IMR-90 (cell line): ENCODE data around the gene ATXN1. TPM values are rescaled to one million over a fixed set of nuclear protein-coding genes. Genes with fewer than 3 reads are reported as not detected.

Source experiments
- ATAC-seq: fragments of 200-7000 bp; cut with Tn5 transposase; 2 replicates; pipeline ENCODE4 v1.9.1; 2020; ENCODE audit warnings: low read depth, mild to moderate bottlenecking, moderate library complexity
- BruUV-seq: library from RNA; stranded (reverse); fragments of 400-500 nt; replicated peaks from 2 replicates; lab custom pipeline; 2021; lab: Mats Ljungman, UMichigan
- CTCF ChIA-PET: fragments of 300-600 bp; formaldehyde crosslinking; extraction: SDS; loops from one replicate; lab custom pipeline; 2021; ENCODE audit warnings: antibody characterized with exemption; lab: Yijun Ruan, JAX
- POLR2A ChIA-PET: fragments of 300-600 bp; sonication (Branson Sonifier 250); formaldehyde crosslinking; loops from one replicate; lab custom pipeline; 2022; ENCODE audit warnings: antibody characterized with exemption; ENCODE audit not compliant: unreplicated experiment; lab: Charles Lee
- DNase-seq: peaks from one replicate; pipeline ENCODE4 v3.0.0; 2013
- H2AFZ ChIP-seq: replicated peaks from 2 replicates; pipeline ENCODE3; 2013; ENCODE audit warnings: low read length, mild to moderate bottlenecking; ENCODE audit not compliant: poor library complexity
- H2AK5ac ChIP-seq: 2 replicates; pipeline ENCODE4 v1.6.1; 2013; ENCODE audit warnings: low read depth, low read length, inconsistent platforms
- H2AK9ac ChIP-seq: replicated peaks from 2 replicates; pipeline ENCODE3; 2013; ENCODE audit warnings: mild to moderate bottlenecking, low read depth, low read length, moderate library complexity; ENCODE audit not compliant: poor library complexity
- H2BK120ac ChIP-seq: 2 replicates; pipeline ENCODE4 v1.6.1; 2013; ENCODE audit warnings: low read depth, low read length, inconsistent platforms
- H2BK15ac ChIP-seq: 3 replicates; pipeline ENCODE4 v1.6.1; 2013; ENCODE audit warnings: low read depth, low read length, inconsistent platforms
- H2BK20ac ChIP-seq: 2 replicates; pipeline ENCODE4 v1.6.1; 2013; ENCODE audit warnings: low read depth, mild to moderate bottlenecking, inconsistent platforms, low read length, moderate library complexity
- H2BK5ac ChIP-seq: 2 replicates; pipeline ENCODE4 v1.6.1; 2013; ENCODE audit warnings: mild to moderate bottlenecking, low read depth, low read length, inconsistent platforms; ENCODE audit not compliant: poor library complexity, severe bottlenecking
- H3K14ac ChIP-seq: replicated peaks from 2 replicates; pipeline ENCODE4 v1.6.1; 2013; ENCODE audit warnings: low read depth, low read length, inconsistent platforms
- H3K18ac ChIP-seq: 2 replicates; pipeline ENCODE4 v1.6.1; 2013; ENCODE audit warnings: low read depth, low read length, control low read depth
- H3K23ac ChIP-seq: 2 replicates; pipeline ENCODE4 v1.6.1; 2013; ENCODE audit warnings: low read depth, low read length, inconsistent platforms
- H3K27ac ChIP-seq: 2 replicates; pipeline ENCODE4 v1.5.1; 2013; ENCODE audit warnings: mild to moderate bottlenecking, control low read depth, low read length; ENCODE audit not compliant: insufficient read depth
- H3K27me3 ChIP-seq: 2 replicates; pipeline ENCODE4 v1.6.1; 2013; ENCODE audit warnings: low read length; ENCODE audit not compliant: control insufficient read depth, insufficient read depth
- H3K36me3 ChIP-seq: 2 replicates; pipeline ENCODE4 v1.6.1; 2013; ENCODE audit warnings: low read length, mixed read lengths; ENCODE audit not compliant: control insufficient read depth, insufficient read depth
- H3K4ac ChIP-seq: 2 replicates; pipeline ENCODE4 v1.6.1; 2013; ENCODE audit warnings: low read depth, low read length, inconsistent platforms
- H3K4me1 ChIP-seq: 2 replicates; pipeline ENCODE4 v1.6.1; 2013; ENCODE audit warnings: low read length, mixed read lengths; ENCODE audit not compliant: control insufficient read depth, insufficient read depth
- H3K4me2 ChIP-seq: 2 replicates; pipeline ENCODE4 v1.6.1; 2013; ENCODE audit warnings: low read depth, mild to moderate bottlenecking, control low read depth, low read length, moderate library complexity
- H3K4me3 ChIP-seq: 2 replicates; pipeline ENCODE4 v1.5.1; 2013; ENCODE audit warnings: low read depth, mild to moderate bottlenecking, control low read depth, low read length, moderate library complexity; ENCODE audit not compliant: insufficient read depth
- H3K56ac ChIP-seq: 2 replicates; pipeline ENCODE4 v1.6.1; 2013; ENCODE audit warnings: low read length, inconsistent platforms; ENCODE audit not compliant: insufficient read depth; ENCODE audit errors: extremely low read depth
- H3K79me1 ChIP-seq, 2 experiments: 2 replicates each; pipeline ENCODE4 v1.6.1; 2013; ENCODE audit warnings: low read length in 2 of 2, inconsistent platforms in 1 of 2, low read depth in 1 of 2
- H3K9ac ChIP-seq: 2 replicates; pipeline ENCODE4 v1.6.1; 2013; ENCODE audit warnings: low read depth, low read length, control low read depth
- H3K9me1 ChIP-seq: 2 replicates; pipeline ENCODE4 v1.6.1; 2013; ENCODE audit warnings: low read length, inconsistent platforms; ENCODE audit not compliant: insufficient read depth
- H3K9me3 ChIP-seq: 2 replicates; pipeline ENCODE4 v1.6.1; 2013; ENCODE audit warnings: low read length; ENCODE audit not compliant: control insufficient read depth, insufficient read depth
- H4K20me1 ChIP-seq: 2 replicates; pipeline ENCODE4 v1.6.1; 2013; ENCODE audit warnings: low read length, inconsistent platforms; ENCODE audit not compliant: insufficient read depth
- H4K5ac ChIP-seq: 2 replicates; pipeline ENCODE4 v1.6.1; 2013; ENCODE audit warnings: mild to moderate bottlenecking, low read depth, low read length, control low read depth
- H4K8ac ChIP-seq, 2 experiments: 2 replicates each; pipeline ENCODE4 v1.6.1; 2013; ENCODE audit warnings: low read depth in 2 of 2, low read length in 2 of 2, control low read depth in 1 of 2, inconsistent platforms in 1 of 2
- H4K91ac ChIP-seq: 2 replicates; pipeline ENCODE4 v1.6.1; 2013; ENCODE audit warnings: low read depth, low read length, inconsistent platforms; ENCODE audit not compliant: insufficient read depth
- BHLHE40 ChIP-seq: fragments of 150-350 bp; IDR thresholded peaks from 2 replicates; pipeline ENCODE4 v1.6.1; 2016; ENCODE audit warnings: mild to moderate bottlenecking, low read depth, low read length
- CEBPB ChIP-seq: IDR thresholded peaks from 2 replicates; pipeline ENCODE4 v1.6.1; 2012; ENCODE audit warnings: low read depth, low read length, improper control_type of control experiment
- CHD1 ChIP-seq: IDR thresholded peaks from 2 replicates; pipeline ENCODE4 v1.6.1; 2012; ENCODE audit warnings: low read depth, low read length, improper control_type of control experiment
- FOS ChIP-seq: fragments of 150-350 bp; IDR thresholded peaks from 2 replicates; pipeline ENCODE4 v1.6.1; 2016; ENCODE audit warnings: low read depth, low read length
- MAFK ChIP-seq: IDR thresholded peaks from 2 replicates; pipeline ENCODE4 v1.6.1; 2012; ENCODE audit warnings: low read depth, low read length, improper control_type of control experiment
- MAZ ChIP-seq: IDR thresholded peaks from 2 replicates; pipeline ENCODE4 v1.6.1; 2012; ENCODE audit warnings: low read depth, mild to moderate bottlenecking, low read length, improper control_type of control experiment, moderate library complexity, borderline replicate concordance
- MXI1 ChIP-seq: IDR thresholded peaks from 2 replicates; pipeline ENCODE4 v1.6.1; 2012; ENCODE audit warnings: low read depth, mild to moderate bottlenecking, low read length, moderate library complexity, borderline replicate concordance
- NFE2L2 ChIP-seq: fragments of 150-350 bp; IDR thresholded peaks from 2 replicates; pipeline ENCODE4 v1.6.1; 2016; ENCODE audit warnings: low read depth, mild to moderate bottlenecking, low read length
- POLR2A ChIP-seq: IDR thresholded peaks from 2 replicates; pipeline ENCODE4 v1.6.1; 2012; ENCODE audit warnings: mild to moderate bottlenecking, low read depth, low read length
- RAD21 ChIP-seq: IDR thresholded peaks from 2 replicates; pipeline ENCODE4 v1.6.1; 2012; ENCODE audit warnings: low read length, improper control_type of control experiment
- RCOR1 ChIP-seq: IDR thresholded peaks from 2 replicates; pipeline ENCODE4 v1.6.1; 2012; ENCODE audit warnings: mild to moderate bottlenecking, low read length, improper control_type of control experiment; ENCODE audit not compliant: insufficient replicate concordance
- RFX5 ChIP-seq: IDR thresholded peaks from 2 replicates; pipeline ENCODE4 v1.8.0; 2012; ENCODE audit warnings: low read depth, mild to moderate bottlenecking, low read length, moderate library complexity
- SMC3 ChIP-seq: fragments of 150-350 bp; IDR thresholded peaks from 2 replicates; pipeline ENCODE4 v1.6.1; 2016; ENCODE audit warnings: low read depth, mild to moderate bottlenecking, antibody characterized with exemption, low read length, moderate library complexity
- WGBS, 2 experiments: methylation state at CpG; one replicate each; pipeline versions ENCODE4 v1.1.5 to v1.1.7; 2013; ENCODE audit warnings: missing lambda C conversion rate in 2 of 2; ENCODE audit not compliant: insufficient read length in 1 of 2; ENCODE audit errors: extremely low coverage in 2 of 2; 5-methylcytosine and 5-hydroxymethylcytosine counted together
- dilution Hi-C: fragments of 300-500 bp; cut with HindIII; formaldehyde crosslinking; loops from one replicate; pipeline ENCODE4 v1.14.3; 2018; ENCODE audit warnings: low sequenced_read_pairs; ENCODE audit not compliant: unreplicated experiment
- in situ Hi-C: fragments of 300-500 bp; cut with MboI; formaldehyde crosslinking; loops from 3 replicates; pipeline ENCODE4 v1.14.3; 2019; ENCODE audit warnings: low sequenced_read_pairs, inconsistent platforms, mixed read lengths
- intact Hi-C: fragments of 100-400 bp; cut with micrococcal nuclease; formaldehyde crosslinking; loops from 2 replicates; pipeline ENCODE4 v1.10.0; 2022
- polyA plus RNA-seq, 3 experiments: library from polyadenylated mRNA; depleted of rRNA; stranded (reverse); fragments of >200 nt; gene quantifications; 2 replicates each; pipeline ENCODE4 v1.2.3, GENCODE V29; 2012; ENCODE audit warnings: low replicate concordance in 1 of 3
- total RNA-seq: library from RNA; depleted of rRNA; stranded (reverse); fragments of >200 nt; gene quantifications from 2 replicates; pipeline ENCODE4 v1.2.3, GENCODE V29; 2012
- TF ChIP-seq, protein P1 (sequence below): fragments of 150-350 bp; IDR thresholded peaks from 2 replicates; pipeline ENCODE4 v1.6.1; 2017; ENCODE audit warnings: mild to moderate bottlenecking, antibody characterized with exemption, low read length, low read depth
- TF ChIP-seq, protein P2 (sequence below): fragments of 150-350 bp; IDR thresholded peaks from 2 replicates; pipeline ENCODE4 v1.6.1; 2016; ENCODE audit warnings: low read depth, mild to moderate bottlenecking, low read length, moderate library complexity, borderline replicate concordance
- TF ChIP-seq, protein P3 (sequence below): conservative IDR thresholded peaks from 2 replicates; pipeline ENCODE4 v1.5.1; 2012; ENCODE audit warnings: mild to moderate bottlenecking, low read depth, low read length, improper control_type of control experiment

ATXN1 gene
- total and polyA plus RNA-seq, 2 of the 4 experiments (the other 2 are of a cell fraction): 7.3 to 11.1 TPM

DNA sequence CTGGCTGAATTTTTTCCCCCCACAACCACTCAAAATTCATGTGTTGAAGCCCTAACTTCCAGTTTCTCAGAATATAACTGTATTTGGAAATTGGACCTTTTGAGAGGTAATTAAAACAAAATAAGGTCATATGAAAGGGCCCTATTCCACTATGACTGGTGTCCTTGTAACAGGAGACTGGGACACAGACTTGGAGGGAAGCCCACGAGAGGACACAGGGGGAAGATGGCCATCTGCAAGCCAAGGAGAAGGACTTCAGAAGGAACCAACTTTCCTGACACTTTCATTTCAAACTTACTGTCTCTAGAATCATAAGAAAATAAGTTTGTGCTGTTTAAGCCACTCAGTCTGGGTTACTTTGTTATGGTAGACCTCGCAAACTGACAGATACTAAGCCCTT, 134.6 kb downstream of the ATXN1 start:
- Histone ChIP-seq H3K23ac (no peak overlapping the region), H2BK15ac (no peak overlapping the region), H3K4ac (no peak overlapping the region), H3K27ac (no peak overlapping the region), H3K9me3 (no peaks in the 10 kb centered on the region), H3K9me1 (peaks cover 5% of the 10 kb centered on the region; the same call in 1 of the 2 replicates), H3K14ac (no peak overlapping the region), H2BK5ac (no peak overlapping the region), H3K9ac (no peak overlapping the region), H3K4me2 (no peak overlapping the region), H3K18ac (no peak overlapping the region), H3K4me1 (no peaks in the 10 kb centered on the region; the same call in none of the 2 replicates), H2BK120ac (no peak overlapping the region), H4K8ac (no peak overlapping the region), H3K4me3 (no peak overlapping the region), H4K5ac (no peak overlapping the region), H4K20me1 (no peaks in the 10 kb centered on the region), H2AK9ac (no peak overlapping the region), H3K36me3 (peaks cover 8% of the 10 kb centered on the region), H3K79me1 (peaks cover 3 to 15% of the 10 kb centered on the region in 2 experiments), H3K27me3 (no peaks in the 10 kb centered on the region), H2BK20ac (no peak overlapping the region), H2AFZ (no peak overlapping the region), H3K56ac (no peak overlapping the region), H4K91ac (no peak overlapping the region), H2AK5ac (no peak overlapping the region)
- TF ChIP-seq SMC3 (no peak), MXI1 (no peak), MAZ (no peak), CHD1 (no peak), NFE2L2 (no peak), CEBPB (no peak), MAFK (no peak), RCOR1 (no peak), POLR2A (no peak), RFX5 (no peak), RAD21 (no peak), FOS (no peak), BHLHE40 (no peak)
- TF ChIP-seq, protein P1, sequence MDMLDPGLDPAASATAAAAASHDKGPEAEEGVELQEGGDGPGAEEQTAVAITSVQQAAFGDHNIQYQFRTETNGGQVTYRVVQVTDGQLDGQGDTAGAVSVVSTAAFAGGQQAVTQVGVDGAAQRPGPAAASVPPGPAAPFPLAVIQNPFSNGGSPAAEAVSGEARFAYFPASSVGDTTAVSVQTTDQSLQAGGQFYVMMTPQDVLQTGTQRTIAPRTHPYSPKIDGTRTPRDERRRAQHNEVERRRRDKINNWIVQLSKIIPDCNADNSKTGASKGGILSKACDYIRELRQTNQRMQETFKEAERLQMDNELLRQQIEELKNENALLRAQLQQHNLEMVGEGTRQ: no peak
- TF ChIP-seq, protein P2, sequence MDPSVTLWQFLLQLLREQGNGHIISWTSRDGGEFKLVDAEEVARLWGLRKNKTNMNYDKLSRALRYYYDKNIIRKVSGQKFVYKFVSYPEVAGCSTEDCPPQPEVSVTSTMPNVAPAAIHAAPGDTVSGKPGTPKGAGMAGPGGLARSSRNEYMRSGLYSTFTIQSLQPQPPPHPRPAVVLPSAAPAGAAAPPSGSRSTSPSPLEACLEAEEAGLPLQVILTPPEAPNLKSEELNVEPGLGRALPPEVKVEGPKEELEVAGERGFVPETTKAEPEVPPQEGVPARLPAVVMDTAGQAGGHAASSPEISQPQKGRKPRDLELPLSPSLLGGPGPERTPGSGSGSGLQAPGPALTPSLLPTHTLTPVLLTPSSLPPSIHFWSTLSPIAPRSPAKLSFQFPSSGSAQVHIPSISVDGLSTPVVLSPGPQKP: no peak
- TF ChIP-seq, protein P3, sequence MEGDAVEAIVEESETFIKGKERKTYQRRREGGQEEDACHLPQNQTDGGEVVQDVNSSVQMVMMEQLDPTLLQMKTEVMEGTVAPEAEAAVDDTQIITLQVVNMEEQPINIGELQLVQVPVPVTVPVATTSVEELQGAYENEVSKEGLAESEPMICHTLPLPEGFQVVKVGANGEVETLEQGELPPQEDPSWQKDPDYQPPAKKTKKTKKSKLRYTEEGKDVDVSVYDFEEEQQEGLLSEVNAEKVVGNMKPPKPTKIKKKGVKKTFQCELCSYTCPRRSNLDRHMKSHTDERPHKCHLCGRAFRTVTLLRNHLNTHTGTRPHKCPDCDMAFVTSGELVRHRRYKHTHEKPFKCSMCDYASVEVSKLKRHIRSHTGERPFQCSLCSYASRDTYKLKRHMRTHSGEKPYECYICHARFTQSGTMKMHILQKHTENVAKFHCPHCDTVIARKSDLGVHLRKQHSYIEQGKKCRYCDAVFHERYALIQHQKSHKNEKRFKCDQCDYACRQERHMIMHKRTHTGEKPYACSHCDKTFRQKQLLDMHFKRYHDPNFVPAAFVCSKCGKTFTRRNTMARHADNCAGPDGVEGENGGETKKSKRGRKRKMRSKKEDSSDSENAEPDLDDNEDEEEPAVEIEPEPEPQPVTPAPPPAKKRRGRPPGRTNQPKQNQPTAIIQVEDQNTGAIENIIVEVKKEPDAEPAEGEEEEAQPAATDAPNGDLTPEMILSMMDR: no peak
- ChIA-PET CTCF (no interaction called here), POLR2A (no interaction called here)
- dilution Hi-C loops (no loop called here), intact Hi-C loops (no loop called here), in situ Hi-C loops (no loop called here)
- whole genome bisulfite sequencing, 2 experiments: 100% methylated on average over 1 of the region's 2 CpGs; no CpG with 5 or more reads in 1 of the 2 experiments
- DNase-seq (no peak), ATAC-seq (no peak)
- no TSS peak for BruUV-seq
